Endothelial cell of umbilical vein (primary cell): Measurements from ENCODE around the gene RABL3. TPM values are rescaled to one million over a fixed set of nuclear protein-coding genes. Genes with fewer than 3 reads are reported as not detected.

ENCODE experiments used
- BruUV-seq: library from RNA; stranded (reverse); fragments of 400-500 nt; replicated peaks from 2 replicates; lab custom pipeline; 2021; lab: Mats Ljungman, UMichigan
- CTCF ChIA-PET: fragments of 300-600, 350-600 bp; sonication (Branson Sonifier 250); formaldehyde crosslinking; loops from one replicate; lab custom pipeline; 2021; ENCODE audit warnings: antibody characterized with exemption, inconsistent platforms; lab: Charles Lee
- POLR2A ChIA-PET: fragments of 300-600, 350-600 bp; sonication (Branson Sonifier 250); formaldehyde crosslinking; loops from one replicate; lab custom pipeline; 2021; ENCODE audit warnings: antibody characterized with exemption, inconsistent platforms; lab: Charles Lee
- DNase-seq: peaks from one replicate; pipeline ENCODE4 v3.0.0-alpha.2; 2011; ENCODE audit warnings: low read depth, low spot score
- FAIRE-seq: peaks from 2 replicates; lab custom pipeline; 2011; peaks lifted over from hg19 to GRCh38; lab: Jason Lieb, UNC
- H2AFZ ChIP-seq: 2 replicates; pipeline ENCODE4 v1.6.0; 2012; ENCODE audit warnings: low read depth, low read length, control low read depth, inconsistent platforms
- H3K27ac ChIP-seq: 2 replicates; pipeline ENCODE4 v1.5.1; 2011; ENCODE audit warnings: low read depth, mild to moderate bottlenecking, control low read depth, low read length, moderate library complexity; ENCODE audit not compliant: insufficient read depth
- H3K27me3 ChIP-seq, 2 experiments: 2 replicates each; pipeline versions ENCODE4 v1.6.0 to v1.6.1; 2011; ENCODE audit warnings: low read length in 2 of 2, mixed read lengths in 1 of 2; ENCODE audit not compliant: control insufficient read depth in 2 of 2, insufficient read depth in 2 of 2
- H3K36me3 ChIP-seq, 2 experiments: 2 replicates in 1 of 2; 3 replicates in 1 of 2; pipeline ENCODE4 v1.5.1; 2011; ENCODE audit warnings: low read length in 2 of 2, mild to moderate bottlenecking in 1 of 2, moderate library complexity in 1 of 2; ENCODE audit not compliant: control insufficient read depth in 2 of 2, insufficient read depth in 2 of 2; ENCODE audit errors: extremely low read depth in 1 of 2
- H3K4me1 ChIP-seq: 3 replicates; pipeline ENCODE4 v1.5.1; 2011; ENCODE audit warnings: mild to moderate bottlenecking, low read length; ENCODE audit not compliant: control insufficient read depth, insufficient read depth; ENCODE audit errors: extremely low read depth
- H3K4me2 ChIP-seq: 2 replicates; pipeline ENCODE4 v1.6.1; 2011; ENCODE audit warnings: low read length, control low read depth, mixed read lengths; ENCODE audit not compliant: insufficient read depth
- H3K4me3 ChIP-seq, 3 experiments: fragments of 200-600 bp in 1 of 3; sonication (generic), shearing (Covaris generic) in 1 of 3; replicated peaks in 1 of 3; 2 replicates each; pipeline ENCODE4 v1.5.1; 2011 to 2016; ENCODE audit warnings: control low read depth in 3 of 3, low read length in 3 of 3, mild to moderate bottlenecking in 2 of 3, inconsistent platforms in 1 of 3, low read depth in 1 of 3, moderate library complexity in 1 of 3; ENCODE audit not compliant: insufficient read depth in 1 of 3
- H3K79me2 ChIP-seq: 2 replicates; pipeline ENCODE4 v1.6.0; 2012; ENCODE audit warnings: low read length, inconsistent platforms; ENCODE audit not compliant: control insufficient read depth, insufficient read depth
- H3K9ac ChIP-seq: replicated peaks from 2 replicates; pipeline ENCODE3; 2011; ENCODE audit warnings: low read length, control low read depth; ENCODE audit not compliant: insufficient read depth; ENCODE audit errors: extremely low read depth
- H3K9me1 ChIP-seq: replicated peaks from 3 replicates; pipeline ENCODE4 v1.6.0; 2011; ENCODE audit warnings: mild to moderate bottlenecking, low read length; ENCODE audit not compliant: control insufficient read depth, insufficient read depth; ENCODE audit errors: extremely low read depth
- H3K9me3 ChIP-seq: replicated peaks from 2 replicates; pipeline ENCODE4 v1.5.1; 2012; ENCODE audit warnings: low read length, inconsistent platforms; ENCODE audit not compliant: control insufficient read depth, insufficient read depth
- H4K20me1 ChIP-seq: replicated peaks from 2 replicates; pipeline ENCODE3; 2011; ENCODE audit warnings: mild to moderate bottlenecking, low read length; ENCODE audit not compliant: control insufficient read depth, insufficient read depth; ENCODE audit errors: extremely low read depth
- EZH2 ChIP-seq: IDR thresholded peaks from 2 replicates; pipeline ENCODE4 v1.6.1; 2012; ENCODE audit warnings: borderline replicate concordance, low read depth, mild to moderate bottlenecking, moderate library complexity, low read length, inconsistent platforms; ENCODE audit not compliant: severe bottlenecking
- FOS ChIP-seq: IDR thresholded peaks from 2 replicates; pipeline ENCODE4 v1.6.1; 2011; ENCODE audit warnings: mild to moderate bottlenecking, low read length, moderate library complexity, borderline replicate concordance; ENCODE audit not compliant: insufficient read depth
- GATA2 ChIP-seq: IDR thresholded peaks from 2 replicates; pipeline ENCODE4 v1.7.0; 2011; ENCODE audit warnings: low read depth, mild to moderate bottlenecking, moderate library complexity, mixed read lengths, low read length; ENCODE audit not compliant: insufficient read length, insufficient read depth
- JUN ChIP-seq: IDR thresholded peaks from 2 replicates; pipeline ENCODE4 v1.6.1; 2011; ENCODE audit warnings: borderline replicate concordance, low read depth; ENCODE audit not compliant: insufficient read length, insufficient read depth
- MYC ChIP-seq: IDR thresholded peaks from one replicate; pipeline ENCODE4 v1.6.1; 2011; ENCODE audit warnings: mild to moderate bottlenecking, low read depth, low read length
- dilution Hi-C: fragments of 300-500 bp; cut with MboI; formaldehyde crosslinking; loops from one replicate; pipeline ENCODE4 v1.15.0; 2019; ENCODE audit warnings: low sequenced_read_pairs; ENCODE audit not compliant: extremely low pct_ligation_motif_present
- intact Hi-C: fragments of 100-400 bp; cut with micrococcal nuclease; formaldehyde crosslinking; loops from one replicate; pipeline ENCODE4 v1.10.0; 2022
- polyA plus RNA-seq, 4 experiments: library from polyadenylated mRNA; depleted of rRNA in 3 of 4; stranded (reverse) in 3 of 4; unstranded in 1 of 4; fragments of >200 nt; gene quantifications; 2 replicates each; pipeline versions ENCODE4 v1.2.1 to v1.2.3, GENCODE V29; 2011 to 2012; ENCODE audit warnings: missing spikeins in 1 of 4
- total RNA-seq: library from RNA; stranded (reverse); gene quantifications from 2 replicates; pipeline ENCODE4 v1.2.3, GENCODE V29; 2021

RABL3 gene
- total and polyA plus RNA-seq, 2 donors (not counting 3 experiments of a cell fraction or from before 2014, with no cell fraction given), result 4.3 to 24.9 TPM

GRCh38 chr3:120685411-120685810, 56.9 kb downstream of the RABL3 start:
- POLR2A ChIA-PET, result no interaction called here

DNA sequence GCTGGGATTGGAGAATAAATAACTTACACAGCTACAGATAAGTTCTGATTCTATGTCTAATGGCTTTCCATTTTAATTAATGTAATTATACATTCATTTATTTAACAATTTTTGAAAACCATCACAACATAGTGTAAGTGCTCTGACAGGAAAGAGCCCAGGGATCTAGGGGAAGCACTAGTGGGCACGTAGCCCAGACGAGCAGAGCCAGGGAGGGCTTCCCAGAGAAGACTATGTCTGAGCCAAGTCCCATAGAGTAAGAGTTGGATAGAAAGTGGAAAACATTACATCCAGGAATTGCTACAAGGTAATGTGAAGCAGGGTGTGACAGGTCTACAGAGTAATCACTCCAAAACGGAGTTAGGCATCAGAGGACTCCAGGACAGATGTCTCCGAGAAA, 57.4 kb downstream of the RABL3 start:
- intact Hi-C loops, result no loop called here
- H3K79me2 ChIP-seq, result no peaks in the 10 kb centered on the region

More at GRCh38 chr3:120685411-120685810, 56.9 kb downstream of the RABL3 start:
- CTCF ChIA-PET, result interaction anchor here (1.4 kb wide), 1 partner anchor 110 kb away, joined by 5 read pairs; no protein-coding TSS in a partner anchor
- Histone ChIP-seq H3K27me3 (no peaks in the 10 kb centered on the region), H3K27ac (no peak overlapping the region), H3K79me2 (no peaks in the 10 kb centered on the region), H3K4me2 (no peak overlapping the region), H3K9me1 (no peaks in the 10 kb centered on the region), H3K4me1 (no peaks in the 10 kb centered on the region), H2AFZ (no peak overlapping the region), H3K9ac (no peak overlapping the region), H3K36me3 (no peaks in the 10 kb centered on the region), H3K9me3 (no peaks in the 10 kb centered on the region), H4K20me1 (no peaks in the 10 kb centered on the region), H3K4me3 (no peak overlapping the region)
- no TSS peak for BruUV-seq
- dilution Hi-C loops (no loop called here), intact Hi-C loops (no loop called here)
- FAIRE-seq, result no peak
- TF ChIP-seq JUN, result no peak
- no peak for DNase-seq

More for the DNA sequence above, 57.4 kb downstream of the RABL3 start:
- Histone ChIP-seq H3K4me2 (no peak overlapping the region), H2AFZ (no peak overlapping the region), H3K36me3 (no peaks in the 10 kb centered on the region), H3K4me1 (no peaks in the 10 kb centered on the region), H3K27me3 (no peaks in the 10 kb centered on the region), H3K4me3 (no peak overlapping the region), H3K9me3 (no peaks in the 10 kb centered on the region), H3K9me1 (no peaks in the 10 kb centered on the region), H3K27ac (no peak overlapping the region), H4K20me1 (no peaks in the 10 kb centered on the region), H3K9ac (no peak overlapping the region)
- BruUV-seq, result no TSS peak
- POLR2A ChIA-PET, result no interaction called here
- no peak for FAIRE-seq
- CTCF ChIA-PET, result interaction anchor here (1.4 kb wide), 1 partner anchor 110 kb away, joined by 5 read pairs; no protein-coding TSS in a partner anchor
- TF ChIP-seq JUN (no peak), MYC (no peak), FOS (no peak), GATA2 (no peak), EZH2 (no peak)
- peak; percentile 48 for DNase-seq
- dilution Hi-C loops, result no loop called here
